HEK293T (cell line): Measurements from ENCODE around the gene TMEM209.
A peak's percentile ranks its signal among the peaks of the same experiment; 100 is the strongest.

Experiments used
- CTCF ChIA-PET: fragments of 350-600 bp; formaldehyde crosslinking; extraction: SDS; loops from one replicate; lab custom pipeline; 2021; ENCODE audit warnings: antibody characterized with exemption, inconsistent platforms; lab: Yijun Ruan, JAX
- POLR2A ChIA-PET: fragments of 350-600 bp; formaldehyde crosslinking; extraction: SDS; loops from one replicate; lab custom pipeline; 2020; ENCODE audit warnings: antibody characterized with exemption, inconsistent platforms; lab: Yijun Ruan, JAX
- DNase-seq: peaks from one replicate; pipeline ENCODE4 v3.0.0; 2012; ENCODE audit warnings: mixed read lengths; ENCODE audit errors: extremely low spot score
- ARNT ChIP-seq: fragments of 450-650 bp; IDR thresholded peaks from 2 replicates; pipeline ENCODE4 v1.6.1; 2017; ENCODE audit warnings: mild to moderate bottlenecking
- BHLHE40 ChIP-seq: fragments of 450-650 bp; IDR thresholded peaks from 2 replicates; pipeline ENCODE4 v1.6.1; 2016; ENCODE audit warnings: mild to moderate bottlenecking, moderate library complexity, borderline replicate concordance
- CTBP1 ChIP-seq: fragments of 450-650 bp; IDR thresholded peaks from 2 replicates; pipeline ENCODE4 v1.6.1; 2016; ENCODE audit warnings: borderline replicate concordance
- ELF4 ChIP-seq: fragments of 450-650 bp; IDR thresholded peaks from 2 replicates; pipeline ENCODE4 v1.6.1; 2017; ENCODE audit warnings: antibody characterized with exemption
- FOXA1 ChIP-seq: fragments of 450-650 bp; IDR thresholded peaks from 2 replicates; pipeline ENCODE4 v1.6.1; 2016; ENCODE audit warnings: mild to moderate bottlenecking
- FOXK2 ChIP-seq: fragments of 450-650 bp; IDR thresholded peaks from 2 replicates; pipeline ENCODE4 v1.6.1; 2016; ENCODE audit warnings: mild to moderate bottlenecking
- FOXM1 ChIP-seq: fragments of 450-650 bp; IDR thresholded peaks from 2 replicates; pipeline ENCODE4 v1.6.1; 2017; ENCODE audit warnings: mild to moderate bottlenecking, borderline replicate concordance
- HDGF ChIP-seq: fragments of 450-650 bp; IDR thresholded peaks from 2 replicates; pipeline ENCODE4 v1.6.1; 2017; ENCODE audit warnings: antibody characterized with exemption, borderline replicate concordance
- L3MBTL2 ChIP-seq: fragments of 450-650 bp; conservative IDR thresholded peaks from 2 replicates; pipeline ENCODE4 v1.6.1; 2016; ENCODE audit warnings: mild to moderate bottlenecking
- LEF1 ChIP-seq: fragments of 450-650 bp; IDR thresholded peaks from 2 replicates; pipeline ENCODE4 v1.6.1; 2017; ENCODE audit warnings: mild to moderate bottlenecking, borderline replicate concordance
- NFRKB ChIP-seq: fragments of 450-650 bp; IDR thresholded peaks from 2 replicates; pipeline ENCODE4 v1.6.1; 2016; ENCODE audit warnings: mild to moderate bottlenecking, moderate library complexity
- SP1 ChIP-seq: fragments of 450-650 bp; IDR thresholded peaks from 2 replicates; pipeline ENCODE4 v1.6.1; 2017
- SUZ12 ChIP-seq: fragments of 450-650 bp; IDR thresholded peaks from 2 replicates; pipeline ENCODE4 v1.6.1; 2016; ENCODE audit warnings: mild to moderate bottlenecking
- TARDBP ChIP-seq: fragments of 450-650 bp; IDR thresholded peaks from 2 replicates; pipeline ENCODE4 v1.6.1; 2016
- ZNF384 ChIP-seq: fragments of 450-650 bp; IDR thresholded peaks from 2 replicates; pipeline ENCODE4 v1.6.1; 2016
- TF ChIP-seq, protein P1 (sequence below): fragments of 450-650 bp; IDR thresholded peaks from 2 replicates; pipeline ENCODE4 v1.6.1; 2016

Gene TMEM209

GRCh38 chr7:130153211-130153908, 51.8 kb downstream of the TMEM209 start:
- DNase-seq: no peak
- POLR2A ChIA-PET: no interaction called here
- TF ChIP-seq SUZ12: no peak
- no peak for TF ChIP-seq ARNT
- TF ChIP-seq ZNF384: no peak
- TF ChIP-seq L3MBTL2: no peak
- TF ChIP-seq FOXA1: no peak
- TF ChIP-seq HDGF: no peak
- no peak for TF ChIP-seq TARDBP
- TF ChIP-seq, protein P1, sequence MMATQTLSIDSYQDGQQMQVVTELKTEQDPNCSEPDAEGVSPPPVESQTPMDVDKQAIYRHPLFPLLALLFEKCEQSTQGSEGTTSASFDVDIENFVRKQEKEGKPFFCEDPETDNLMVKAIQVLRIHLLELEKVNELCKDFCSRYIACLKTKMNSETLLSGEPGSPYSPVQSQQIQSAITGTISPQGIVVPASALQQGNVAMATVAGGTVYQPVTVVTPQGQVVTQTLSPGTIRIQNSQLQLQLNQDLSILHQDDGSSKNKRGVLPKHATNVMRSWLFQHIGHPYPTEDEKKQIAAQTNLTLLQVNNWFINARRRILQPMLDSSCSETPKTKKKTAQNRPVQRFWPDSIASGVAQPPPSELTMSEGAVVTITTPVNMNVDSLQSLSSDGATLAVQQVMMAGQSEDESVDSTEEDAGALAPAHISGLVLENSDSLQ: no peak
- TF ChIP-seq FOXK2: no peak
- TF ChIP-seq NFRKB: no peak
- TF ChIP-seq BHLHE40: no peak
- no peak for TF ChIP-seq FOXM1
- TF ChIP-seq ELF4: no peak
- no peak for TF ChIP-seq SP1
- TF ChIP-seq LEF1: no peak
- no peak for TF ChIP-seq CTBP1
- CTCF ChIA-PET: no interaction called here

DNA sequence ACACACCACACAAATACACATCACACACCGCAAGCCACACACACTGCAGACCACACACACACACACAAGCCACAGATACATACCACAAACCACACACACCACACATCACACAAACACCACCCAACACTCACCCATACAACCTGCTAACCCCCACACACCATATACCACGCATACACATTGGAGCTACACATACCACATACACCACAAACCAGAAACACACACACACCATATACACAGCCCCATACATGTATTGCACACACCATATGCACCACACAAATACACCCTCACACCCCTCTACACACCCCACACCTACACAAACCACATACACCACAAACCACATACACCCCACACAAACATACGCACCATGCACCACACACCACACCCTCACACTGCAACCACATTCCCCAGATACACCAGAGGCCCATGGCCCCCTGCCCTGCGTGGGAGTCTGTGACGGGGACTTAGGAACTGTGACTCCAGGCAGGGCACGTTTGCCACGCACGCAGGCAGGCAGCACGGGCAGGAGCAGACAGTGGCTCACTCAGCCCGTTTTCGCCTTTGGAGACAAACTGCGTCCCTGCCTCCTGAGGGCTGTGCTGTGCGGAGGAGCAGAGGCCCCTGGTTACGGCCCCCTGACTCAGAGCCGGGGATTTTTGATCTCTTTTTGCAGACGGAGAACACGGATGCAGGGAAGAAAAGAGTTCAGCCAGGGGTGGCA, 52.6 kb downstream of the TMEM209 start:
- POLR2A ChIA-PET: no interaction called here
- DNase-seq: no peak
- CTCF ChIA-PET: no interaction called here

DNA sequence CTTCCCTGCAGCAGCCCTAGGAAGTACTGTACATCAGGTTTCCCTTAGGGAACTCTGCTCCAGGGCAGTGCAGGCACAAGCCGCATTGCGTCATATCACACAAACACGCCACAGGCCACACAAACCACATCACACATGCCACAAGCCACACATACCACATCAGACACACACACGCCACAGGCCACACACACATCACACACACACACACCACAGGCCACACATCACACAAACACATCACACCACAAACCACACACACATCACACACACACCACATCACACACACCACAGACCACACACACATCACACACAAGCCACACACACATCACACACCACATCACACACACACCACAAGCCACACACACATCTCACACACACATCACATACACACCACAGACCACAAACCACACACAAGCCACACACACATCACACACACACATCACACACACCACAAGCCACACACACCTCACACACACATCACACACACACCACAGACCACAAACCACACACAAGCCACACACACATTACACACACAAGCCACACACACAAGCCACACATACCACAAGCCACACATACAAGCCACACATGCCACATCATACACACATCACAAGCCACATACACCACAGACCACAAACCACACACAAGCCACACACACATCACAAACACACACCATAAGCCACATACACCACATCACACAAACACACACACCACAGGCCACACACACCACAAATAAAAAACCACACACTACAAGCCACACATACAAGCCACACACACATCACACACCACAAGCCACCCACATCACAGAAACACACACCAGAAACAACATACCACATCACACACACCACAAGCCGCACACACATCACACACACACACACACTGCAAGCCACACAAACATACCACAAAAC, 53.4 kb downstream of the TMEM209 start:
- ChIA-PET POLR2A (no interaction called here), CTCF (no interaction called here)
- peak; percentile 50; the same call in 1 of the 2 replicates for TF ChIP-seq TARDBP
- TF ChIP-seq FOXM1: no peak
- no peak for DNase-seq

More for the DNA sequence above, 52.6 kb downstream of the TMEM209 start:
- no peak for TF ChIP-seq SP1
- TF ChIP-seq TARDBP: peak; percentile 51; the same call in 1 of the 2 replicates

DNA sequence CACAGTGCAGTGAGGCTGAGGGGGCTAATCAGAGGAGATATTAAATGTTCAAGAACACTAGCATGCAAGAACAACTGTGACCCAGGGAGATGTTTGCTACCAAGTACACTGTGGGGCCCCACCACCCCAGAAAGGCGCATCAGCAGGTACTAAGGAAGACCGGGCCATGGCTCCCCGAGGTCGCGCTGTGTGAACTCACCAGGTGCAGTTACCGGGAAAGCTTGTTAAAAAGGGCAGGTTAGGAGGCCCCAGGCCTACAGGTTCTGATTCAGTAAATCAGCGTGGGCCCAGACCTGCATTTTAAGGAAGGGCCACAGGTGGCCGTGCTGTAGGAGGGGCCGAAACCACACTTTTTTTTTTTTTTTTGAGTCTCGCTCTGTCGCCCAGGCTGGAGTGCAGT, 54.6 kb downstream of the TMEM209 start:
- POLR2A ChIA-PET: no interaction called here
- TF ChIP-seq CTBP1 (no peak), HDGF (no peak), ELF4 (no peak), NFRKB (no peak), SP1 (no peak), FOXA1 (no peak), FOXK2 (no peak), LEF1 (no peak), BHLHE40 (no peak), L3MBTL2 (no peak), TARDBP (no peak), SUZ12 (no peak), ZNF384 (no peak), FOXM1 (no peak)
- DNase-seq: no peak
- CTCF ChIA-PET: no interaction called here

- DNase-seq: no peak
- ChIA-PET CTCF (no interaction called here), POLR2A (no interaction called here)
- TF ChIP-seq SUZ12 (no peak), ZNF384 (no peak), ELF4 (no peak), LEF1 (no peak), ARNT (no peak), TARDBP (no peak), L3MBTL2 (no peak), SP1 (no peak), FOXA1 (no peak), BHLHE40 (no peak), FOXM1 (no peak), NFRKB (no peak), CTBP1 (no peak)
- TF ChIP-seq, protein P1: no peak
Measured at GRCh38 chr7:130149281-130150139, 55.7 kb downstream of the TMEM209 start.

GRCh38 chr7:130148561-130148960, 56.6 kb downstream of the TMEM209 start:
- ChIA-PET POLR2A (no interaction called here), CTCF (no interaction called here)
- DNase-seq: no peak
- TF ChIP-seq BHLHE40 (no peak), FOXM1 (no peak), ARNT (no peak), NFRKB (no peak), SP1 (no peak), LEF1 (no peak), FOXK2 (no peak), CTBP1 (no peak), SUZ12 (no peak), L3MBTL2 (no peak), TARDBP (no peak), HDGF (no peak), ELF4 (no peak), ZNF384 (no peak), FOXA1 (no peak)
- TF ChIP-seq, protein P1: no peak
